SKM-1 treated with dmso at 0.1 percent for 144 hours (cell line): Measurements from ENCODE around the gene KRT34.
"Not testable (repeated sequence)": the region's sequence is repeated elsewhere in the genome, so short reads cannot be mapped to it uniquely, and the experiment has no call there.

Source experiments
- DNase-seq: peaks from one replicate; lab custom pipeline; 2025; ENCODE audit not compliant: unreplicated experiment; lab: John Stamatoyannopoulos, UW

KRT34 gene

GRCh38 chr17:41404024-41404671 is 22.0 kb upstream of the KRT34 start:
- DNase-seq, result peak; percentile 60

- DNase-seq, result no peak
Observed at GRCh38 chr17:41403404-41404023, 21.4 kb upstream of the KRT34 start.

- DNase-seq, result no peak
Observed at GRCh38 chr17:41402161-41402560, 20.1 kb upstream of the KRT34 start.

GRCh38 chr17:41396996-41397660 is 15.0 kb upstream of the KRT34 start, which contains the start of gene KRT31:
Gene KRT31 (minus strand): TSS chr17:41397608. CDS start chr17:41397539, 69 bp downstream.
- no peak for DNase-seq

- DNase-seq, result no peak
Observed at GRCh38 chr17:41396340-41396739, 14.2 kb upstream of the KRT34 start.

- DNase-seq, result no peak
Observed at GRCh38 chr17:41395611-41396010, 13.5 kb upstream of the KRT34 start.

- not testable (repeated sequence) for DNase-seq
Observed at GRCh38 chr17:41395044-41395443, 12.9 kb upstream of the KRT34 start.

GRCh38 chr17:41394254-41394996 is 12.3 kb upstream of the KRT34 start:
- DNase-seq, result no peak

GRCh38 chr17:41393826-41394225 is 11.7 kb upstream of the KRT34 start:
- DNase-seq, result no peak

GRCh38 chr17:41393294-41393693 is 11.2 kb upstream of the KRT34 start:
- no peak for DNase-seq

- no peak for DNase-seq
Observed at GRCh38 chr17:41392278-41392677, 10.2 kb upstream of the KRT34 start.

GRCh38 chr17:41391535-41391934 is 9.4 kb upstream of the KRT34 start:
- no peak for DNase-seq

GRCh38 chr17:41390411-41390938 is 8.4 kb upstream of the KRT34 start:
- DNase-seq, result no peak

GRCh38 chr17:41387670-41388069 is 5.6 kb upstream of the KRT34 start:
- no peak for DNase-seq

GRCh38 chr17:41386227-41386626 is 4.1 kb upstream of the KRT34 start:
- no peak for DNase-seq

GRCh38 chr17:41383690-41384089 is 1.6 kb upstream of the KRT34 start:
- no peak for DNase-seq

GRCh38 chr17:41382394-41382793 is 288 bp upstream of the KRT34 start:
- DNase-seq, result no peak

- not testable (repeated sequence) for DNase-seq
Observed at GRCh38 chr17:41380091-41380490, 2.0 kb downstream of the KRT34 start.

- DNase-seq, result no peak
Observed at GRCh38 chr17:41377546-41377945, 4.6 kb downstream of the KRT34 start.

GRCh38 chr17:41369713-41370112 is 12.4 kb downstream of the KRT34 start, which contains the start of gene KRT33B:
Gene KRT33B (minus strand): TSS chr17:41369813. CDS start chr17:41369750, 63 bp downstream.
- DNase-seq, result no peak

GRCh38 chr17:41369023-41369422 is 13.1 kb downstream of the KRT34 start:
- no peak for DNase-seq
